H9 (cell line): Measurements from ENCODE around the gene MAEA. TPM values are rescaled to one million over a fixed set of nuclear protein-coding genes. Genes with fewer than 3 reads are reported as not detected.
A peak's percentile ranks its signal among the peaks of the same experiment; 100 is the strongest.

Experiments
- DNase-seq: peaks from one replicate; pipeline ENCODE4 v3.0.0-alpha.2; 2017
- H2AFZ ChIP-seq: one replicate; pipeline ENCODE4 v1.6.1; 2013; ENCODE audit warnings: mild to moderate bottlenecking, low read length, control low read depth, moderate library complexity
- H2AK5ac ChIP-seq: 2 replicates; pipeline ENCODE4 v1.6.1; 2013; ENCODE audit warnings: low read length, control low read depth, mixed read lengths; ENCODE audit not compliant: insufficient read length
- H2BK120ac ChIP-seq: one replicate; pipeline ENCODE4 v1.6.1; 2013; ENCODE audit warnings: low read depth, mild to moderate bottlenecking, low read length, control low read depth, inconsistent platforms; ENCODE audit not compliant: poor library complexity, severe bottlenecking
- H2BK12ac ChIP-seq: 2 replicates; pipeline ENCODE4 v1.6.1; 2013; ENCODE audit warnings: low read length, control low read depth, mixed read lengths, low read depth; ENCODE audit not compliant: insufficient read length
- H2BK15ac ChIP-seq: 2 replicates; pipeline ENCODE4 v1.6.1; 2013; ENCODE audit warnings: low read depth, low read length, control low read depth
- H2BK20ac ChIP-seq: one replicate; pipeline ENCODE4 v1.6.1; 2013; ENCODE audit warnings: low read depth, mild to moderate bottlenecking, low read length, control low read depth, inconsistent platforms; ENCODE audit not compliant: poor library complexity, severe bottlenecking
- H2BK5ac ChIP-seq: 2 replicates; pipeline ENCODE4 v1.6.1; 2013; ENCODE audit warnings: low read length, control low read depth, mixed read lengths; ENCODE audit not compliant: insufficient read length
- H3K14ac ChIP-seq: 2 replicates; pipeline ENCODE4 v1.6.1; 2013; ENCODE audit warnings: low read length, control low read depth; ENCODE audit not compliant: insufficient read depth
- H3K18ac ChIP-seq: 2 replicates; pipeline ENCODE4 v1.6.1; 2013; ENCODE audit warnings: low read depth, mild to moderate bottlenecking, mixed read lengths, low read length, control low read depth; ENCODE audit not compliant: insufficient read length
- H3K23ac ChIP-seq: 2 replicates; pipeline ENCODE4 v1.6.1; 2013; ENCODE audit warnings: low read length, control low read depth, mixed read lengths, low read depth; ENCODE audit not compliant: insufficient read length
- H3K23me2 ChIP-seq: 2 replicates; pipeline ENCODE4 v1.6.1; 2013; ENCODE audit warnings: low read depth, mild to moderate bottlenecking, mixed read lengths, low read length, control low read depth; ENCODE audit not compliant: insufficient read length, poor library complexity, severe bottlenecking
- H3K27ac ChIP-seq: 2 replicates; pipeline ENCODE4 v1.5.1; 2013; ENCODE audit warnings: low read length, control low read depth, mixed read lengths, low read depth; ENCODE audit not compliant: insufficient read length
- H3K27me3 ChIP-seq: 2 replicates; pipeline ENCODE4 v1.6.1; 2013; ENCODE audit warnings: low read length, control low read depth, inconsistent platforms; ENCODE audit not compliant: insufficient read depth
- H3K4ac ChIP-seq: 2 replicates; pipeline ENCODE4 v1.6.1; 2013; ENCODE audit warnings: low read depth, mild to moderate bottlenecking, control low read depth, inconsistent platforms, low read length, moderate library complexity
- H3K4me1 ChIP-seq: 2 replicates; pipeline ENCODE4 v1.6.1; 2013; ENCODE audit warnings: low read length, control low read depth, inconsistent platforms; ENCODE audit not compliant: insufficient read depth
- H3K4me2 ChIP-seq: 2 replicates; pipeline ENCODE4 v1.6.1; 2013; ENCODE audit warnings: low read length, control low read depth, mixed read lengths; ENCODE audit not compliant: insufficient read length, insufficient read depth
- H3K56ac ChIP-seq: 2 replicates; pipeline ENCODE4 v1.6.1; 2013; ENCODE audit warnings: low read depth, mild to moderate bottlenecking, mixed read lengths, low read length, control low read depth; ENCODE audit not compliant: insufficient read length
- H3K79me1 ChIP-seq: 2 replicates; pipeline ENCODE4 v1.6.1; 2013; ENCODE audit warnings: low read depth, mild to moderate bottlenecking, moderate library complexity, low read length, control low read depth, inconsistent platforms; ENCODE audit not compliant: insufficient read depth, poor library complexity, severe bottlenecking
- H3K79me2 ChIP-seq: 2 replicates; pipeline ENCODE4 v1.6.1; 2013; ENCODE audit warnings: low read length, control low read depth, inconsistent platforms; ENCODE audit not compliant: insufficient read depth
- H3K9ac ChIP-seq: 2 replicates; pipeline ENCODE4 v1.6.1; 2013; ENCODE audit warnings: low read length, control low read depth, mixed read lengths; ENCODE audit not compliant: insufficient read length; ENCODE audit errors: extremely low read depth
- H3K9me3 ChIP-seq: one replicate; pipeline ENCODE4 v1.6.1; 2013; ENCODE audit warnings: low read depth, low read length, inconsistent platforms; ENCODE audit not compliant: control insufficient read depth
- H3T11ph ChIP-seq: one replicate; pipeline ENCODE4 v1.6.1; 2013; ENCODE audit warnings: mild to moderate bottlenecking, low read length, control low read depth, inconsistent platforms
- H4K20me1 ChIP-seq: one replicate; pipeline ENCODE4 v1.6.1; 2013; ENCODE audit not compliant: control insufficient read depth, insufficient read length, insufficient read depth
- H4K5ac ChIP-seq: 2 replicates; pipeline ENCODE4 v1.6.1; 2013; ENCODE audit warnings: low read depth, mild to moderate bottlenecking, mixed read lengths, low read length, control low read depth; ENCODE audit not compliant: insufficient read length
- H4K8ac ChIP-seq: replicated peaks from 2 replicates; pipeline ENCODE4 v1.6.1; 2013; ENCODE audit warnings: low read length, control low read depth, mixed read lengths, low read depth; ENCODE audit not compliant: insufficient read length
- H4K91ac ChIP-seq: 2 replicates; pipeline ENCODE4 v1.6.1; 2013; ENCODE audit warnings: low read depth, mild to moderate bottlenecking, moderate library complexity, mixed read lengths, low read length, control low read depth; ENCODE audit not compliant: insufficient read length
- H3K27ac Mint-ChIP-seq, 3 experiments: 2 replicates in 2 of 3; 3 replicates in 1 of 3; pipeline ENCODE4 v1.8.0; 2020 to 2021; ENCODE audit warnings: mixed read lengths in 3 of 3, mild to moderate bottlenecking in 1 of 3, moderate library complexity in 1 of 3
- H3K27me3 Mint-ChIP-seq: 2 replicates; pipeline ENCODE4 v1.8.0; 2021; ENCODE audit warnings: low read depth, mild to moderate bottlenecking, moderate library complexity, mixed read lengths
- H3K36me3 Mint-ChIP-seq, 3 experiments: 2 replicates in 2 of 3; 3 replicates in 1 of 3; pipeline ENCODE4 v1.8.0; 2020 to 2021; ENCODE audit warnings: low read depth in 3 of 3, mixed read lengths in 3 of 3; ENCODE audit not compliant: insufficient read depth in 1 of 3
- H3K4me1 Mint-ChIP-seq, 2 experiments: 2 replicates each; pipeline ENCODE4 v1.8.0; 2020; ENCODE audit warnings: mixed read lengths in 2 of 2
- H3K4me3 Mint-ChIP-seq, 2 experiments: 2 replicates in 1 of 2; 3 replicates in 1 of 2; pipeline ENCODE4 v1.8.0; 2020 to 2021; ENCODE audit warnings: mild to moderate bottlenecking in 2 of 2, mixed read lengths in 2 of 2, moderate library complexity in 1 of 2
- H3K9me3 Mint-ChIP-seq, 2 experiments: 2 replicates in 1 of 2; 3 replicates in 1 of 2; pipeline ENCODE4 v1.8.0; 2020; ENCODE audit warnings: mild to moderate bottlenecking in 2 of 2, mixed read lengths in 2 of 2, moderate library complexity in 1 of 2
- WGBS: extraction: QIAGEN DNeasy Blood & Tissue Kit; methylation state at CpG from one replicate; pipeline ENCODE4 v1.1.7; 2013; ENCODE audit warnings: missing lambda C conversion rate, low lambda C conversion rate, mixed read lengths; ENCODE audit not compliant: insufficient read length; ENCODE audit errors: extremely low coverage; 5-methylcytosine and 5-hydroxymethylcytosine counted together
- total RNA-seq: library from RNA; stranded (reverse); gene quantifications from 2 replicates; pipeline ENCODE4 v1.2.1, GENCODE V29; 2021
- TF ChIP-seq, protein P1 (sequence below): fragments of 200-600 bp; sonication (generic); conservative IDR thresholded peaks from 3 replicates; pipeline ENCODE4 v1.8.0; 2021; ENCODE audit warnings: antibody characterized with exemption, mild to moderate bottlenecking

Gene MAEA
- total RNA-seq, 1 experiment from 2014 or later: 85.6 TPM

DNA sequence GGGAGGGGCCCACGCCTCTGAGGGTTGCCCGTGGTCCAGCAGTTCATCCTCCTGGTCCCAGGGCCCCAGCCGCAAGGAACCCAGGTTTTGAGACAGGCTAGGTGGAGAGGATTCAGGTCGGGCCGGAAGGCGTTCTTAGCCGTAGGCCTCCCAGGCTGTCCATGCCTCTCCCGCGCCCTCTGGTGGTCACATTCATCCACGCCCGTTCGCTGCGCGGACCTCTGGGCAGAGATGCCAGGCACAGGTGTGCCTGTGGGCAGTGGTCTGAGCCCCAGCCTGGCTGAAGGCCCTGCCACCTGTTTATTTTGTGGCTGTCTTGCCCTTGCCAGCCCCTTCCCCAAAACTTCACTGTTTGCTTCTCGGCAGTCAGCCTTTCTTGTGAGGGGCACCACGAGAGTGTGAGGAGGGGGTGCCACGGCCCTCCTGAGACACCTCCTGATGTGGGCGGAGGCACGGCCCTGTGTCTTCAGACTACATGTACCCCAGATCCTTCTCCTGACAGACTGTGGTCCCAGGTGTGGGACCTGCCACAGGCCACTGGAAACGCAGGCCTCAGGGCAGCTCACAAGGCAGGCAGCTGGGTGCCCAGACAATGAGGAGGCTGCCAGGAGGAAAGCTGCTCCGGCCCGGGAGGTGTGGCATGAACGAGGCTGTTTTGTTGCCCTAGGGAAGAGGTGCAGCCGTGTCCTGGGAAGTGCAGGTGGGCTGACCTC, 62.3 kb downstream of the MAEA start:
- Histone ChIP-seq H3T11ph (no peak overlapping the region), H3K4me1 (no peaks in the 10 kb centered on the region; the same call in 1 of the 2 replicates), H3K79me2 (no peaks in the 10 kb centered on the region), H2AFZ (no peak overlapping the region), H2BK120ac (no peak overlapping the region), H2BK15ac (no peak overlapping the region), H4K91ac (no peak overlapping the region), H3K9me3 (no peaks in the 10 kb centered on the region), H2BK12ac (no peak overlapping the region), H3K56ac (no peak overlapping the region), H3K23me2 (peaks cover 5% of the 10 kb centered on the region), H4K5ac (no peak overlapping the region), H3K79me1 (no peaks in the 10 kb centered on the region), H2BK5ac (no peak overlapping the region), H3K4ac (no peak overlapping the region), H4K20me1 (no peaks in the 10 kb centered on the region), H4K8ac (no peak overlapping the region), H3K27me3 (no peaks in the 10 kb centered on the region), H3K18ac (no peak overlapping the region), H3K27ac (no peak overlapping the region), H2BK20ac (no peak overlapping the region), H3K9ac (no peak overlapping the region), H3K4me2 (no peak overlapping the region), H3K23ac (no peak overlapping the region), H2AK5ac (no peak overlapping the region), H3K14ac (no peak overlapping the region)
- Mint-ChIP-seq H3K27ac (peak overlapping the region; percentile 4 to 64 (median 24); a peak in 3 of 7 replicates), H3K36me3 (peaks cover 11 to 38% (median 24%) of the 10 kb centered on the region in 3 experiments), H3K4me3 (0 out of 5 replicates have a peak overlapping the region, but pooled peaks of 1 of the 2 experiments have one; percentile 2), H3K4me1 (peaks cover 13 to 16% of the 10 kb centered on the region in 2 experiments), H3K9me3 (no peaks in the 10 kb centered on the region; a peak in 1 of 5 replicates), H3K27me3 (no peaks in the 10 kb centered on the region)
- no CpG with 5 or more reads among the region's 24 CpGs for WGBS
- DNase-seq: peak; percentile 91
- TF ChIP-seq, protein P1, sequence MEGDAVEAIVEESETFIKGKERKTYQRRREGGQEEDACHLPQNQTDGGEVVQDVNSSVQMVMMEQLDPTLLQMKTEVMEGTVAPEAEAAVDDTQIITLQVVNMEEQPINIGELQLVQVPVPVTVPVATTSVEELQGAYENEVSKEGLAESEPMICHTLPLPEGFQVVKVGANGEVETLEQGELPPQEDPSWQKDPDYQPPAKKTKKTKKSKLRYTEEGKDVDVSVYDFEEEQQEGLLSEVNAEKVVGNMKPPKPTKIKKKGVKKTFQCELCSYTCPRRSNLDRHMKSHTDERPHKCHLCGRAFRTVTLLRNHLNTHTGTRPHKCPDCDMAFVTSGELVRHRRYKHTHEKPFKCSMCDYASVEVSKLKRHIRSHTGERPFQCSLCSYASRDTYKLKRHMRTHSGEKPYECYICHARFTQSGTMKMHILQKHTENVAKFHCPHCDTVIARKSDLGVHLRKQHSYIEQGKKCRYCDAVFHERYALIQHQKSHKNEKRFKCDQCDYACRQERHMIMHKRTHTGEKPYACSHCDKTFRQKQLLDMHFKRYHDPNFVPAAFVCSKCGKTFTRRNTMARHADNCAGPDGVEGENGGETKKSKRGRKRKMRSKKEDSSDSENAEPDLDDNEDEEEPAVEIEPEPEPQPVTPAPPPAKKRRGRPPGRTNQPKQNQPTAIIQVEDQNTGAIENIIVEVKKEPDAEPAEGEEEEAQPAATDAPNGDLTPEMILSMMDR: peak; percentile 95
